Endothelial cell of umbilical vein (primary cell): ENCODE data around the gene ESYT2.

Experiments
- CTCF ChIP-seq, 2 donors: IDR thresholded peaks; 1 replicate in 1 of 2; 2 replicates in 1 of 2; pipeline ENCODE4 v1.5.1; 2011; ENCODE audit warnings: low read length in 2 of 2, mild to moderate bottlenecking in 2 of 2, moderate library complexity in 2 of 2, control low read depth in 1 of 2, inconsistent platforms in 1 of 2, low read depth in 1 of 2; ENCODE audit not compliant: insufficient read depth in 1 of 2; ENCODE audit errors: extremely low read depth in 1 of 2
- EZH2 ChIP-seq: IDR thresholded peaks from 2 replicates; pipeline ENCODE4 v1.6.1; 2012; ENCODE audit warnings: borderline replicate concordance, low read depth, mild to moderate bottlenecking, moderate library complexity, low read length, inconsistent platforms; ENCODE audit not compliant: severe bottlenecking
- FOS ChIP-seq: IDR thresholded peaks from 2 replicates; pipeline ENCODE4 v1.6.1; 2011; ENCODE audit warnings: mild to moderate bottlenecking, low read length, moderate library complexity, borderline replicate concordance; ENCODE audit not compliant: insufficient read depth
- MAX ChIP-seq: IDR thresholded peaks from 2 replicates; pipeline ENCODE4 v1.6.1; 2011; ENCODE audit not compliant: insufficient read depth, insufficient read length
- POLR2A ChIP-seq: IDR thresholded peaks from 2 replicates; pipeline ENCODE4 v1.6.1; 2012; ENCODE audit warnings: low read depth, mild to moderate bottlenecking, control low read depth, low read length

GRCh38 chr7:158836692-158837091, 7.4 kb upstream of the ESYT2 start:
- no peak for TF ChIP-seq CTCF (IDR thresholded peaks at IDR 0.05; ENCODE audit: extremely low read depth in 1 of 2, insufficient read depth in 1 of 2, low read depth in 1 of 2, low read length in 2 of 2)
- TF ChIP-seq POLR2A = no peak
- TF ChIP-seq MAX = no peak
- TF ChIP-seq FOS = no peak
- TF ChIP-seq EZH2 = no peak
